HepG2 (cell line): ENCODE measurements around the gene YWHAB. TPM values are rescaled to one million over a fixed set of nuclear protein-coding genes. Genes with fewer than 3 reads are reported as not detected.

Source experiments
- ATM ChIP-seq: fragments of 450-650 bp; IDR thresholded peaks from 2 replicates; pipeline ENCODE4 v1.7.1; 2017; ENCODE audit warnings: mild to moderate bottlenecking, borderline replicate concordance
- BCL6 ChIP-seq: IDR thresholded peaks from 2 replicates; pipeline ENCODE4 v1.6.1; 2016; ENCODE audit warnings: missing genetic modification reagents, missing compliant biosample characterization
- ELF3 ChIP-seq: IDR thresholded peaks from 2 replicates; pipeline ENCODE4 v1.6.1; 2016; ENCODE audit warnings: missing genetic modification reagents, missing compliant biosample characterization
- HDAC1 ChIP-seq: sonication (generic); formaldehyde crosslinking; IDR thresholded peaks from 2 replicates; pipeline ENCODE4 v1.5.1; 2020; ENCODE audit warnings: mild to moderate bottlenecking, missing genetic modification reagents
- HMG20A ChIP-seq: IDR thresholded peaks from 2 replicates; pipeline ENCODE4 v1.6.1; 2016; ENCODE audit warnings: borderline replicate concordance
- PPARG ChIP-seq: conservative IDR thresholded peaks from 2 replicates; pipeline ENCODE4 v1.6.1; 2016; ENCODE audit warnings: missing biosample characterization, missing genetic modification reagents
- RFX3 ChIP-seq: IDR thresholded peaks from 2 replicates; pipeline ENCODE4 v1.6.1; 2016; ENCODE audit warnings: missing biosample characterization, missing genetic modification reagents
- SIX1 ChIP-seq: sonication (generic); formaldehyde crosslinking; IDR thresholded peaks from 2 replicates; pipeline ENCODE4 v1.4.0; 2020; ENCODE audit warnings: missing genetic modification reagents, borderline replicate concordance
- SIX4 ChIP-seq: sonication (generic); formaldehyde crosslinking; IDR thresholded peaks from 2 replicates; pipeline ENCODE4 v1.4.0; 2020; ENCODE audit warnings: missing genetic modification reagents
- SNAPC2 ChIP-seq: sonication (generic); formaldehyde crosslinking; IDR thresholded peaks from 2 replicates; pipeline ENCODE4 v1.8.1; 2022; ENCODE audit warnings: mild to moderate bottlenecking, missing genetic modification reagents
- SOX6 ChIP-seq, 2 experiments: fragments of 450-650 bp in 1 of 2; sonication (generic) in 1 of 2; formaldehyde crosslinking in 1 of 2; IDR thresholded peaks; 2 replicates each; pipeline versions ENCODE4 v1.4.0 to v1.6.1; 2017 to 2020; ENCODE audit warnings: antibody characterized with exemption in 1 of 2, mild to moderate bottlenecking in 1 of 2, missing genetic modification reagents in 1 of 2
- THAP11 ChIP-seq: IDR thresholded peaks from 2 replicates; pipeline ENCODE4 v1.6.1; 2016; ENCODE audit warnings: missing biosample characterization, missing genetic modification reagents
- TRIM24 ChIP-seq: sonication (generic); formaldehyde crosslinking; IDR thresholded peaks from 2 replicates; pipeline ENCODE4 v1.8.0; 2022; ENCODE audit warnings: mild to moderate bottlenecking, missing genetic modification reagents
- YEATS2 ChIP-seq: sonication (generic); formaldehyde crosslinking; IDR thresholded peaks from 2 replicates; pipeline ENCODE4 v1.4.0; 2020; ENCODE audit warnings: missing genetic modification reagents, borderline replicate concordance
- ZNF879 ChIP-seq: sonication (generic); formaldehyde crosslinking; IDR thresholded peaks from 2 replicates; pipeline ENCODE4 v1.8.1; 2023; ENCODE audit warnings: missing genetic modification reagents
- polyA plus RNA-seq, 8 experiments: library from polyadenylated mRNA; depleted of rRNA in 3 of 8; stranded (reverse) in 7 of 8; unstranded in 1 of 8; fragments of >200 nt; fragmentation: Illumina TruSeq in 4 of 8; extraction: Trizol in 4 of 8; gene quantifications; 2 replicates each; pipeline versions ENCODE4 v1.2.1 to v1.2.3, GENCODE V29; 2011 to 2016; ENCODE audit warnings: low read depth in 4 of 8, missing spikeins in 1 of 8, mixed read lengths in 1 of 8; ENCODE audit not compliant: insufficient read depth in 1 of 8
- total RNA-seq, 5 experiments: library from RNA; depleted of rRNA; stranded (reverse); fragments of >200 nt; fragmentation: Illumina TruSeq; extraction: Trizol; gene quantifications; 2 replicates each; pipeline ENCODE4 v1.2.3, GENCODE V29; 2016; ENCODE audit warnings: low read depth in 1 of 5
- TF ChIP-seq, protein P1 (sequence below): sonication (generic); formaldehyde crosslinking; IDR thresholded peaks from 2 replicates; pipeline ENCODE4 v1.8.1; 2022; ENCODE audit warnings: mild to moderate bottlenecking, missing genetic modification reagents
- TF ChIP-seq, protein P2 (sequence below): sonication (generic); formaldehyde crosslinking; IDR thresholded peaks from 2 replicates; pipeline ENCODE4 v1.4.0; 2020; ENCODE audit warnings: missing genetic modification reagents, borderline replicate concordance
- TF ChIP-seq, protein P3 (sequence below): sonication (generic); formaldehyde crosslinking; IDR thresholded peaks from 2 replicates; pipeline ENCODE4 v1.4.0; 2020; ENCODE audit warnings: missing genetic modification reagents
- TF ChIP-seq, protein P4 (sequence below): sonication (generic); formaldehyde crosslinking; IDR thresholded peaks from 2 replicates; pipeline ENCODE4 v1.4.0; 2020; ENCODE audit warnings: missing genetic modification reagents
- TF ChIP-seq, protein P5 (sequence below): IDR thresholded peaks from 2 replicates; pipeline ENCODE4 v1.6.1; 2016

Gene YWHAB
- total and polyA plus RNA-seq, 2 of the 13 experiments (the other 11 are each of a cell fraction or from before 2014, with no cell fraction given), result 77.2 to 121 TPM

DNA sequence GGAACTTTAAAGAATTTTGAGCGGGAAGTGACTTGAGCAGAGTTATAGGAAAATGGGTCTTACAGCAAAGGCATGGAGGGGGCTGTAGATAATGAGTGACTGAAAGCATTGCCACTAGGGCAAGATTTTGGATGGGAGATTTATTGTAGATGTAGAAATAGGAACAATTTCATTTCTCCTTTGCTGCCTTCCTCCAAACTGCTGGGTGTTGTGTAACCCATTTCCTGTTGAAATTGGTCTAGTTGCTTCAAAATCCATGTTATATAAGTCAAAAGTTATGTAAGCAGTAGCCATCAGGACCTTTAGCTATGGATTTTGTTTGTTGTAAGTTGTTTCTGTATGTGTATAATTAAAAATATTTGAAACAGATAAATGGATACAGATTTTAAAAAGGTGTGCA lies 11.1 kb downstream of the YWHAB start (continued):
- TF ChIP-seq RFX3 (CRISPR knock-in tag) (no peak), HMG20A (CRISPR knock-in tag) (peak; percentile 29; the same call in 1 of the 2 replicates), SOX6 (IDR thresholded peaks at IDR 0.05) (no peak), SOX6 (CRISPR knock-in tag; IDR thresholded peaks at IDR 0.05) (peak; percentile 47; the same call in 1 of the 2 replicates), HDAC1 (CRISPR knock-in tag) (0 out of 2 replicates have a peak, but pooled peaks have one; percentile 31), ELF3 (CRISPR knock-in tag) (peak; percentile 94), BCL6 (peak; percentile 45; the same call in 1 of the 2 replicates), ATM (peak; percentile 69; the same call in 1 of the 2 replicates), PPARG (CRISPR knock-in tag) (peak; percentile 91), TRIM24 (CRISPR knock-in tag) (peak; percentile 9; the same call in 1 of the 2 replicates), YEATS2 (CRISPR knock-in tag) (peak; percentile 45; the same call in 1 of the 2 replicates), SIX1 (CRISPR knock-in tag) (peak; percentile 38; the same call in 1 of the 2 replicates), SNAPC2 (CRISPR knock-in tag) (peak; percentile 70; the same call in 1 of the 2 replicates), SIX4 (CRISPR knock-in tag) (peak; percentile 59; the same call in 1 of the 2 replicates), ZNF879 (CRISPR knock-in tag) (no peak), THAP11 (CRISPR knock-in tag) (peak; percentile 48; the same call in 1 of the 2 replicates)
- TF ChIP-seq, protein P1, sequence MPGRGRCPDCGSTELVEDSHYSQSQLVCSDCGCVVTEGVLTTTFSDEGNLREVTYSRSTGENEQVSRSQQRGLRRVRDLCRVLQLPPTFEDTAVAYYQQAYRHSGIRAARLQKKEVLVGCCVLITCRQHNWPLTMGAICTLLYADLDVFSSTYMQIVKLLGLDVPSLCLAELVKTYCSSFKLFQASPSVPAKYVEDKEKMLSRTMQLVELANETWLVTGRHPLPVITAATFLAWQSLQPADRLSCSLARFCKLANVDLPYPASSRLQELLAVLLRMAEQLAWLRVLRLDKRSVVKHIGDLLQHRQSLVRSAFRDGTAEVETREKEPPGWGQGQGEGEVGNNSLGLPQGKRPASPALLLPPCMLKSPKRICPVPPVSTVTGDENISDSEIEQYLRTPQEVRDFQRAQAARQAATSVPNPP (CRISPR knock-in tag), result no peak
- TF ChIP-seq, protein P2, sequence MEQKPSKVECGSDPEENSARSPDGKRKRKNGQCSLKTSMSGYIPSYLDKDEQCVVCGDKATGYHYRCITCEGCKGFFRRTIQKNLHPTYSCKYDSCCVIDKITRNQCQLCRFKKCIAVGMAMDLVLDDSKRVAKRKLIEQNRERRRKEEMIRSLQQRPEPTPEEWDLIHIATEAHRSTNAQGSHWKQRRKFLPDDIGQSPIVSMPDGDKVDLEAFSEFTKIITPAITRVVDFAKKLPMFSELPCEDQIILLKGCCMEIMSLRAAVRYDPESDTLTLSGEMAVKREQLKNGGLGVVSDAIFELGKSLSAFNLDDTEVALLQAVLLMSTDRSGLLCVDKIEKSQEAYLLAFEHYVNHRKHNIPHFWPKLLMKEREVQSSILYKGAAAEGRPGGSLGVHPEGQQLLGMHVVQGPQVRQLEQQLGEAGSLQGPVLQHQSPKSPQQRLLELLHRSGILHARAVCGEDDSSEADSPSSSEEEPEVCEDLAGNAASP (CRISPR knock-in tag), result 0 out of 2 replicates have a peak, but pooled peaks have one; percentile 37
- TF ChIP-seq, protein P3, sequence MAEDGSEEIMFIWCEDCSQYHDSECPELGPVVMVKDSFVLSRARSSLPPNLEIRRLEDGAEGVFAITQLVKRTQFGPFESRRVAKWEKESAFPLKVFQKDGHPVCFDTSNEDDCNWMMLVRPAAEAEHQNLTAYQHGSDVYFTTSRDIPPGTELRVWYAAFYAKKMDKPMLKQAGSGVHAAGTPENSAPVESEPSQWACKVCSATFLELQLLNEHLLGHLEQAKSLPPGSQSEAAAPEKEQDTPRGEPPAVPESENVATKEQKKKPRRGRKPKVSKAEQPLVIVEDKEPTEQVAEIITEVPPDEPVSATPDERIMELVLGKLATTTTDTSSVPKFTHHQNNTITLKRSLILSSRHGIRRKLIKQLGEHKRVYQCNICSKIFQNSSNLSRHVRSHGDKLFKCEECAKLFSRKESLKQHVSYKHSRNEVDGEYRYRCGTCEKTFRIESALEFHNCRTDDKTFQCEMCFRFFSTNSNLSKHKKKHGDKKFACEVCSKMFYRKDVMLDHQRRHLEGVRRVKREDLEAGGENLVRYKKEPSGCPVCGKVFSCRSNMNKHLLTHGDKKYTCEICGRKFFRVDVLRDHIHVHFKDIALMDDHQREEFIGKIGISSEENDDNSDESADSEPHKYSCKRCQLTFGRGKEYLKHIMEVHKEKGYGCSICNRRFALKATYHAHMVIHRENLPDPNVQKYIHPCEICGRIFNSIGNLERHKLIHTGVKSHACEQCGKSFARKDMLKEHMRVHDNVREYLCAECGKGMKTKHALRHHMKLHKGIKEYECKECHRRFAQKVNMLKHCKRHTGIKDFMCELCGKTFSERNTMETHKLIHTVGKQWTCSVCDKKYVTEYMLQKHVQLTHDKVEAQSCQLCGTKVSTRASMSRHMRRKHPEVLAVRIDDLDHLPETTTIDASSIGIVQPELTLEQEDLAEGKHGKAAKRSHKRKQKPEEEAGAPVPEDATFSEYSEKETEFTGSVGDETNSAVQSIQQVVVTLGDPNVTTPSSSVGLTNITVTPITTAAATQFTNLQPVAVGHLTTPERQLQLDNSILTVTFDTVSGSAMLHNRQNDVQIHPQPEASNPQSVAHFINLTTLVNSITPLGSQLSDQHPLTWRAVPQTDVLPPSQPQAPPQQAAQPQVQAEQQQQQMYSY (CRISPR knock-in tag), result no peak
- TF ChIP-seq, protein P4, sequence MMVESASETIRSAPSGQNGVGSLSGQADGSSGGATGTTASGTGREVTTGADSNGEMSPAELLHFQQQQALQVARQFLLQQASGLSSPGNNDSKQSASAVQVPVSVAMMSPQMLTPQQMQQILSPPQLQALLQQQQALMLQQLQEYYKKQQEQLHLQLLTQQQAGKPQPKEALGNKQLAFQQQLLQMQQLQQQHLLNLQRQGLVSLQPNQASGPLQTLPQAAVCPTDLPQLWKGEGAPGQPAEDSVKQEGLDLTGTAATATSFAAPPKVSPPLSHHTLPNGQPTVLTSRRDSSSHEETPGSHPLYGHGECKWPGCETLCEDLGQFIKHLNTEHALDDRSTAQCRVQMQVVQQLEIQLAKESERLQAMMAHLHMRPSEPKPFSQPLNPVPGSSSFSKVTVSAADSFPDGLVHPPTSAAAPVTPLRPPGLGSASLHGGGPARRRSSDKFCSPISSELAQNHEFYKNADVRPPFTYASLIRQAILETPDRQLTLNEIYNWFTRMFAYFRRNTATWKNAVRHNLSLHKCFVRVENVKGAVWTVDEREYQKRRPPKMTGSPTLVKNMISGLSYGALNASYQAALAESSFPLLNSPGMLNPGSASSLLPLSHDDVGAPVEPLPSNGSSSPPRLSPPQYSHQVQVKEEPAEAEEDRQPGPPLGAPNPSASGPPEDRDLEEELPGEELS (CRISPR knock-in tag), result 0 out of 2 replicates have a peak, but pooled peaks have one; percentile 25
- TF ChIP-seq, protein P5, sequence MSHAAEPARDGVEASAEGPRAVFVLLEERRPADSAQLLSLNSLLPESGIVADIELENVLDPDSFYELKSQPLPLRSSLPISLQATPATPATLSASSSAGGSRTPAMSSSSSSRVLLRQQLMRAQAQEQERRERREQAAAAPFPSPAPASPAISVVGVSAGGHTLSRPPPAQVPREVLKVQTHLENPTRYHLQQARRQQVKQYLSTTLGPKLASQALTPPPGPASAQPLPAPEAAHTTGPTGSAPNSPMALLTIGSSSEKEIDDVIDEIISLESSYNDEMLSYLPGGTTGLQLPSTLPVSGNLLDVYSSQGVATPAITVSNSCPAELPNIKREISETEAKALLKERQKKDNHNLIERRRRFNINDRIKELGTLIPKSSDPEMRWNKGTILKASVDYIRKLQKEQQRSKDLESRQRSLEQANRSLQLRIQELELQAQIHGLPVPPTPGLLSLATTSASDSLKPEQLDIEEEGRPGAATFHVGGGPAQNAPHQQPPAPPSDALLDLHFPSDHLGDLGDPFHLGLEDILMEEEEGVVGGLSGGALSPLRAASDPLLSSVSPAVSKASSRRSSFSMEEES (CRISPR knock-in tag), result peak; percentile 67
